CD4-positive, alpha-beta T cell treated with Interleukin-15 for 4 hours (primary cell): ENCODE measurements around the gene RABL6.
"Not testable (repeated sequence)": the region's sequence is repeated elsewhere in the genome, so short reads cannot be mapped to it uniquely, and the experiment has no call there.

Source experiments
- DNase-seq: peaks from one replicate; pipeline ENCODE4 v3.0.0-alpha.2; 2020; ENCODE audit warnings: low spot score

The RABL6 gene

DNA sequence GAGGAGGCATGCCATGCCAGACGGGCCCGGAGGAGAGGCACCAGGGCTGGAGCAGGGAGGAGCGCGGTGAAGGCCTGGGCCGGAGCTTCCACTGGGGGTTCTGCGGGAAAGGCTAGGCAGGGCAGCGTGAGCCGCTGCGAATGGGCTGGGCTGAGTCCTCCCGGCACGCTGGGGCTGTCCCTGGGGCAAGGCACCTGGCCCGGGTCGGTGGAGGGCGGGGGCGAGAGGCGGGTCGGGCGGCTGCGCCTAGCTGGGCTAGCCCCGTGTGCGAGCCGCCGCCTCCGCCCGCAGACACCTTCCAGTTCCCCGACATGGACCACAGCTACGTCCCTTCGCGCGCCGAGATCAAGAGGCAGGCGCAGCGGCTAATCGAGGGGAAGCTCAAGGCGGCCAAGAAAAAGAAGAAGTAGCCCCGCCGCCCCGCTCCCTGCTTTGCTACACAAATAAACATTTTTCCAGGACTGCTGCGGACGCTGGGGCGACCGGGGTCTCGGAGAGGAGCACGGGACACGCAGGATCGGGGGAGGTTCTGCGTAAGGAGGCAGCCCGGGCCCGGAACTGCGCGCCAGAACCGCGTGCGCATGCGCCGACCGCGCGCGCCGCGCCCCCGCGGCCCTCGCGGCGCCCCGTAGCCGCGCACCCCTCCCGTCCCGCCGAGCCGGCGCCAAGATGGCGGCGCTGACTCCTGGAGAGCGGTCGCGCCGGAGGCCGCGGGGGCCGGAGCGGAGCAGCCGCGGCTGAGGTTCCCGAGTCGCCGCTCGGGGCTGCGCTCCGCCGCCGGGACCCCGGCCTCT lies at the start of gene RABL6:
RABL6 (plus strand) TSS at position 668 of the 794 bp plus-strand sequence. CDS start 249 bp downstream, outside the sequence.
- peak; percentile 79 for DNase-seq

DNA sequence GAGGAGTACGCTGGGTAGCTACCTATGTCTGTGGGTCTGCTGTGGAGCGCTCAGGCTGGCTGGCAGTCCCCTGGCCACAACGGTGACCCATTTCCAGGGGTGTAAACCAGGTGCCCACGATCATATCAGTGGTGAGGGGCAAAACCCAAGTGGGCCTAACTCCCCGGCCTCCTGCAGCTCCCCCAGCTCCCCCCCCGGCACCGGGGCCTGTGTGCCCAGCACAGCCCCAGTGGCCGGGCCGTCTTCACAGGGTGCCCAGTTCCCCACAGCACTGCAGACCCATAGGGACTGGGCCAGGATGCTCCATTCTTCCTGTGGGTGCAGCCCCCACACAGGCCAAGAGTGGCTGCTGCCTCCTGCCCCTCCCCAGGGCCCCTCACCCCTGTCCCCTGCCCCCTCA lies 48.7 kb upstream of the RABL6 start:
- no peak for DNase-seq

- no peak for DNase-seq
These were observed 48.1 kb upstream of the RABL6 start for GRCh38 chr9:136759436-136760325.

GRCh38 chr9:136760424-136760823 lies 47.3 kb upstream of the RABL6 start:
- no peak for DNase-seq

DNA sequence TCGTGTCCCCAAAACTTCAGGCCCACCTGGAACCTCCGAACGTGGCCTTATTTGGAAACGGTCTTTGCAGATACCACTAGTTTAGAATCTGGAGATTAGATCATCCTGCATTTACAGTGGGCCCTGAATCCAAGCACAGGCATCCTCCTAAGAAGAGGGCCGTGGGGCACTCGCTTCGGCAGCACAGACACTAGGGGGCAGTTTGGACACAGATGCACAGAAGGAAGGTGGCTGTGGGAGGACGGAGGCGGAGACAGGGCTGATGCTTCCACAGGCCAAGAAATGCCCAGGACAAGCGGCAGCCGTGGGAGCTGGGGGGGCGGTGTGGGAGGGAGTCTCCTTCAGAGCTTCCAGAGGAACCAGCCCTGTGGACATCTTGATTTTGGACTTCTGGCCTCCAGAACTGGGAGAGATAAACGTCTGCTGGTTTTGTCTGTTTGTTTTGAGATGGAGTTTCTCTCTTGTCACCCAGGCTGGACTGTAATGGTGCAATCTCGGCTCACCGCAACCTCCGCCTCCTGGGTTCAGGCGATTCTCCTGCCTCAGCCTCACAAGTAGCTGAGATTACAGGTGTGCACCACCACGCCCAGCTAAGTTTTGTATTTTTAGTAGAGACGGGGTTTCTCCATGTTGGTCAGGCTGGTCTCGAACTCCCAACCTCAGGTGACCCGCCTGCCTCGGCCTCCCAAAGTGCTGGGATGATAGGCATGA lies 46.8 kb upstream of the RABL6 start:
- not testable (repeated sequence) for DNase-seq

- DNase-seq = no peak
These were observed 46.2 kb upstream of the RABL6 start for GRCh38 chr9:136761545-136761981.

GRCh38 chr9:136762221-136762691 lies 45.5 kb upstream of the RABL6 start:
- no peak for DNase-seq

DNA sequence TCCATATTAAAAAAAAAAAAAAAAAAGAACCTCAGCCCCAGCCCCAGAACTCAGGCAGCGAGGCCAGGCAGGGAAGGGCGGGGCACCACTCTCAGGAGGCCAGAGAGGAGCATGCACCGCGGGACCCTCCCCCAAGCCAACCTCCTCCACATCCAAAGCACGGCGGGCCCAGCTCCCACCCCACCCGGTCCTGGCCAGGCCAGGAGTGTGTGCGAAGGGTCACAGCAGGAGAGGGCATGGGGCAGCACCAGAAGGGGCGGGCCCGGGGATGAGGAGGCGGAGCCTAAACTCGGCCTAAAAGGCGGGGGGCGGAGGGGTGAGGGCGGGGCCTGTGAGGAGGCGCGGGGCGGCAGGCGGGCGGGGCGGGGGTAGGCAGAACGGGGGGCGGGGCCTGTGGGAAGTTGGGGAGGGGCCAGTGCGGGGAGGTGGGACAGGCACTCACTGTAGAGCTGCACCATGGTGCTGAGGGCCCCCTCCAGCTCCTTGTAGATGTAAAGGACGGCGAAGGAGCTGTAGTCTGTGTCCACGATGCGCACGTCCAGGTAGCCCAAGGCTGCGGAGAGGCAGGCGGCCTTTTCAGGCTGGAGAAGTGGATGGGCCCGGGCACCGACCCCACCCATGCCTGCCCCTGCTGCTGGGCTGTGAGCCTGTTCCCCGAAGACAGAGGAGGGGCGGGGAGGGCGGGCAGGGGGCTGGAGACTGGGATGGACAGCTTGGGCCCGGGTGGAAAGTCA lies 44.7 kb upstream of the RABL6 start:
- DNase-seq = peak; percentile 15

GRCh38 chr9:136763649-136764035 lies 44.1 kb upstream of the RABL6 start:
- DNase-seq = no peak

GRCh38 chr9:136764301-136764891 lies 43.4 kb upstream of the RABL6 start, which contains the start of gene LCN15:
LCN15 (minus strand) TSS chr9:136764518; CDS start chr9:136764488, 30 bp downstream.
- DNase-seq = no peak

DNA sequence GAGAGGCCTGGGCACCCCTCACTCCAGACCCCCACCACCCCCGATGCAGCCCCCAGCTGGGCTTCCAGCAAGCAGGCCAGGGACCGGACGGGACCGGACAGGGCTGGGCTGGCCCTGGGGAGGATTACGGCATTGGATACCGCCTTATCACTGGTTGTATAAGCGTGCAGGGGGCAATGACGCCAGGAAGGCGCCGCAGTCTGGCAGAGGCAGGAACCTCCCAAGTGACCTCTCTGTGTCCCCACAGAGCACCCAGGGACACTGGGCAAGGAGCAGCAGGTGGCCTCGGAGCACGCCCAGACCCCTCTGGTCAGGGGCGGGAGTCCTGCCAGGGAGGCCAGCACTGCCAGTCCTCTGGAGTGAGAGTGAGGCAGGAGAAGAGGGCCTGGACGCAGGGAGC lies 42.7 kb upstream of the RABL6 start:
- no peak for DNase-seq

GRCh38 chr9:136765745-136766409 lies 41.9 kb upstream of the RABL6 start:
- DNase-seq = not testable (repeated sequence)

GRCh38 chr9:136766410-136767120 lies 41.2 kb upstream of the RABL6 start:
- peak; percentile 54 for DNase-seq

GRCh38 chr9:136769710-136770191 lies 38.0 kb upstream of the RABL6 start:
- DNase-seq = peak; percentile 47

DNA sequence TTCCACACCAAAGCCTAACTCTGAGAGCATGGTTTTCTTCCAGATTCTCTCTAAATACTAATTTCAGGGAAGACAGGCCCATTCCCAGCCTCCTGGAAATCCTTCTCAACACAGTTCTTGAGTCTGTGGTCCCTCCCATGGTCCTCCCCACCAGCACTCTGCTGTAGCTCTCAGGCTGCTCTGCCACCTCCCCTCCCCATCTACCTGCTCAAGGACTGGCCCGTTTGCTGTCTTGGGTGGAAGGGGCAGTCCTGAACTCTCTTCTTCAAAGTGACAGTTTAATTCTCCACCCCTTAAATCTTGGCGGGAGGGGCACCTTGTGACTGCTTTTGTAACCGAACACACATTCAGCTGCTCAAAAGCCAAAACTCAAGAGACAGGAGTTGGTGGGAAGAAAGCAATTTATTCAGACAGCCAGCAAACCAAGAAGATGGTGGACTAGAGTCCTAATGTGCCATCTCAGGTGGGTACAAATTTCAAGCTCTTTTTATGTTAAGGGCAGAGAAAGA lies 35.8 kb upstream of the RABL6 start:
- DNase-seq = no peak

DNA sequence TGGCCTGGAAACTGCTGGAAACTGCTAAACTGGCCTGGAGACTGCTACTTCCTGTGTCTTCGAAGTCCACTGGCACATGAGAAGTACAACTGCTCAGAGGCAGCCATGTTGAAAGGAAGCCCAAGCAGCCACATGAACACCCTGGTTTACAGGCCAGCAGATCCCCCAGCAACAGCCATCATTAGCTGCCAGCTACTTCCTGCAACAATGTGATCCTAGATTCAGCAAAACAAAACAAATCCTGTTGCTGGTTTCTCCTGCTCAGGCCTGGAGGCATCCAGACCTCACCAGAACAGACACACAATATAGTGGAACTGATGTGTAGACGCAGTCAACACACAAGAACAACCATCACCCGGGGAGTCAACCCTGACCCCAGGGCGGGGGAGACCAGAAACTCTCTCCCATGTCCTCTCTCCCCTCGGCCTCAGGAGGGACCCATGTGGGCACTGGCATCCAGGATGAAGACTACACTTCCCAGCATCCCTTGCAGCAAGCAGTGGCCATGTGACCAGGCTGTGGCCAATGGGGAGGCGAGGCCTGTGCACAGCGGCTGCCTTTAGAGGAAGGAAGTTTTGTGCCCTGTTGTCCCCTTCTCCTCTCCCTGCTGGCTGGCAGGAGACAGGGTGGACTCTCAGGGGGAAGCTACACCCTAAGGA lies 34.2 kb upstream of the RABL6 start:
- DNase-seq = no peak

DNA sequence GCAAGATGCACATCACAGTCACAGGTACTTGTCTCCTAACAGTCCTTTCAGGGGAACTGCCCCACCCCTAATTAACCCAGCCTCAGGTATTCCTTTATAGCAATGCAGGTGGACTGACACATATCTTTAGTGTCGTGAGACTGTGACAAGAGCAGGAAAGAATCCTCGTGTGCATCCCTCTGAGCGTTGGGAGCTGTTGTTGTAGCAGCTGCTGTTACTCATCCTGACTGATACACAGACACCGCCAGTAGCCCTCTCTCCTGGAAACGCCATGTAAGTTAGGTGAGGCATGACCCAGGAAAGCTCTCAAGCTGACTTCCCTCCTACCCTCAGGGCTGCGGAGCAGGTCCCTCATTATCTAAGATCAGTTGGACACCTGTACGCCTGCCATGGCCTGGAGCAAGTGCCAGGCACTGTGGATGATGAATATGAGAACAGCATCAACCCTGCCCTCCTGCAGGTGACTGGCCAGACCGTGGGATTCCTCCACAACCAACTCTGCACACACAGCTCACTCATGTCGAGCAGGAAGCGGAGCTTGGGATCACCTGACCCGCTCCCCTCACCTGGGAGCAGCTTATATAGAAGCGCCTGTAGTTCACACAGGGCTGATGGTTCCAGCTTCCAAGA lies 33.2 kb upstream of the RABL6 start:
- no peak for DNase-seq

DNA sequence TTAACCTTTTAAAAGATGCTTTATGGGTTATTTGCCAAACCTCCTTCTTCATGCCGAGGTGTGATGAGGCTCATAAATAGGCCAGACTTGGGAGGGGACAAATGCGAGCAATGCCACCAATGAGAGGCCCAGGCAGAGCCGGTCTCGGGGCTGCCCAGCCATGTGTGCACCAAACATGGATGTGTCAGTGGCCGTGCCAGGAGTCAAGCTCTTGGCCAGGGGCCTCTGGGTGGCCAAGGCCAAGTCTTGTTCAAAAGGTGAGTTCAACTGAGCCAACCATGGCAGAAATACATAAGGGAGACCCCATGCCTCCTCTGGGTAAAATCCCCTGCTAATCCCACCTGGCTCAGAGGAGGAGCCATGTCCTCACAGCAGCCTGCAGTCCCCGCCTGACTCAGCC lies 32.6 kb upstream of the RABL6 start:
- no peak for DNase-seq
